Liver (tissue), 9 donors: Measurements from ENCODE around the gene PKP1. TPM values are rescaled to one million over a fixed set of nuclear protein-coding genes. Genes with fewer than 3 reads are reported as not detected.

Experiments used
- DNase-seq: peaks from one replicate; pipeline ENCODE4 v3.0.0-alpha.2; 2017; ENCODE audit warnings: low spot score
- H3K27ac ChIP-seq, 2 donors: one replicate each; pipeline ENCODE4 v1.7.0; 2013; ENCODE audit warnings: inconsistent platforms in 2 of 2, low read length in 2 of 2, control low read depth in 1 of 2, low read depth in 1 of 2, mild to moderate bottlenecking in 1 of 2
- H3K27me3 ChIP-seq, 4 donors: one replicate each; pipeline versions ENCODE4 v1.6.1 to v1.7.0; 2013; ENCODE audit warnings: low read length in 3 of 4, inconsistent platforms in 1 of 4, mild to moderate bottlenecking in 1 of 4, moderate library complexity in 1 of 4; ENCODE audit not compliant: control insufficient read depth in 4 of 4, insufficient read depth in 4 of 4
- H3K36me3 ChIP-seq, 4 donors: one replicate each; pipeline versions ENCODE4 v1.6.1 to v1.7.0; 2013; ENCODE audit warnings: low read length in 3 of 4, mild to moderate bottlenecking in 3 of 4, low read depth in 1 of 4, moderate library complexity in 1 of 4; ENCODE audit not compliant: control insufficient read depth in 4 of 4, insufficient read depth in 3 of 4
- H3K4me1 ChIP-seq, 4 donors: one replicate each; pipeline versions ENCODE4 v1.6.1 to v1.7.0; 2013; ENCODE audit warnings: low read length in 3 of 4, mild to moderate bottlenecking in 3 of 4, moderate library complexity in 1 of 4; ENCODE audit not compliant: control insufficient read depth in 4 of 4, insufficient read depth in 4 of 4
- H3K4me3 ChIP-seq, 3 donors: one replicate each; pipeline versions ENCODE4 v1.6.1 to v1.7.0; 2013; ENCODE audit warnings: low read length in 3 of 3, control low read depth in 1 of 3, low read depth in 1 of 3, mild to moderate bottlenecking in 1 of 3
- H3K9ac ChIP-seq, 2 donors: one replicate each; pipeline ENCODE4 v1.7.0; 2013; ENCODE audit warnings: low read length in 2 of 2, mild to moderate bottlenecking in 2 of 2, moderate library complexity in 2 of 2, control low read depth in 1 of 2, low read depth in 1 of 2
- H3K9me3 ChIP-seq, 4 donors: one replicate each; pipeline versions ENCODE4 v1.6.1 to v1.7.0; 2013; ENCODE audit warnings: low read length in 3 of 4; ENCODE audit not compliant: control insufficient read depth in 4 of 4
- EGR1 ChIP-seq, 2 donors: IDR thresholded peaks; 2 replicates each; pipeline ENCODE4 v1.6.1; 2016 to 2018; ENCODE audit warnings: antibody characterized with exemption in 2 of 2, low read depth in 2 of 2
- FOXA1 ChIP-seq: IDR thresholded peaks from 2 replicates; pipeline ENCODE4 v1.6.1; 2016; ENCODE audit warnings: antibody characterized with exemption
- FOXA2 ChIP-seq: IDR thresholded peaks from 2 replicates; pipeline ENCODE4 v1.6.1; 2016; ENCODE audit warnings: antibody characterized with exemption
- GABPA ChIP-seq, 2 donors: IDR thresholded peaks in 1 of 2; conservative IDR thresholded peaks in 1 of 2; 2 replicates each; pipeline ENCODE4 v1.6.1; 2016; ENCODE audit warnings: antibody characterized with exemption in 2 of 2, mild to moderate bottlenecking in 1 of 2, moderate library complexity in 1 of 2
- HNF4A ChIP-seq, 2 donors: conservative IDR thresholded peaks; 2 replicates each; pipeline ENCODE4 v1.6.1; 2016; ENCODE audit warnings: antibody characterized with exemption in 2 of 2, mild to moderate bottlenecking in 2 of 2
- NR2F2 ChIP-seq: IDR thresholded peaks from 2 replicates; pipeline ENCODE4 v1.6.1; 2016; ENCODE audit warnings: antibody characterized with exemption
- RAD21 ChIP-seq, 2 donors: IDR thresholded peaks; 2 replicates each; pipeline ENCODE4 v1.6.1; 2016; ENCODE audit warnings: antibody characterized with exemption in 2 of 2, mild to moderate bottlenecking in 2 of 2
- SP1 ChIP-seq: IDR thresholded peaks from 2 replicates; pipeline ENCODE4 v1.6.1; 2018; ENCODE audit warnings: antibody characterized with exemption, mild to moderate bottlenecking
- TAF1 ChIP-seq: conservative IDR thresholded peaks from 2 replicates; pipeline ENCODE4 v1.6.1; 2016; ENCODE audit warnings: antibody characterized with exemption, mild to moderate bottlenecking
- YY1 ChIP-seq: IDR thresholded peaks from 2 replicates; pipeline ENCODE4 v1.6.1; 2016; ENCODE audit warnings: antibody characterized with exemption, mild to moderate bottlenecking
- WGBS: extraction: QIAGEN DNeasy Blood & Tissue Kit; methylation state at CpG from one replicate; pipeline ENCODE4 v1.1.7; 2013; 5-methylcytosine and 5-hydroxymethylcytosine counted together
- polyA plus RNA-seq, 2 donors: library from polyadenylated mRNA; stranded (reverse) in 1 of 2; unstranded in 1 of 2; fragments of 200-250 nt in 1 of 2; fragments of >200 nt in 1 of 2; fragmentation: Nextera tagmentation in 1 of 2; extraction: Ambion mirVana in 1 of 2; gene quantifications; one replicate each; pipeline versions ENCODE4 v1.2.1 to v1.2.3, GENCODE V29; 2013 to 2015
- total RNA-seq, 2 donors: library from RNA; depleted of rRNA; stranded (reverse); fragments of >200 nt; gene quantifications; one replicate each; pipeline ENCODE4 v1.2.3, GENCODE V29; 2014
- TF ChIP-seq, protein P1 (sequence below): IDR thresholded peaks from 2 replicates; pipeline ENCODE4 v1.6.1; 2016; ENCODE audit warnings: antibody characterized with exemption
- TF ChIP-seq, protein P2 (sequence below): IDR thresholded peaks from 2 replicates; pipeline ENCODE4 v1.6.1; 2016; ENCODE audit warnings: antibody characterized with exemption
- TF ChIP-seq, protein P3 (sequence below): fragments of 150-350 bp; IDR thresholded peaks from 2 replicates; pipeline ENCODE4 v1.5.1; 2017; ENCODE audit warnings: improper control_type of control experiment, low read depth, low read length; ENCODE audit not compliant: missing input control
- donor health status: healthy.
- donor health status: healthy.
- donor health status: healthy.
- donor health status: healthy.
- donor health status: healthy.

Gene PKP1
- total and polyA plus RNA-seq, 4 donors, result 0.01 TPM; not detected in 3

GRCh38 chr1:201318504-201319340, 35.4 kb downstream of the PKP1 start:
- Histone ChIP-seq H3K27me3 (no peaks in the 10 kb centered on the region), H3K9ac (no peak overlapping the region), H3K36me3 (no peaks in the 10 kb centered on the region), H3K4me1 (no peaks in the 10 kb centered on the region), H3K27ac (no peak overlapping the region), H3K4me3 (no peak overlapping the region), H3K9me3 (no peaks in the 10 kb centered on the region)
- no peak for DNase-seq
- WGBS, result 87% methylated on average over 15 of the region's 15 CpGs
- TF ChIP-seq GABPA (IDR thresholded peaks at IDR 0.05 in 1 of 2, conservative IDR thresholded peaks at IDR 0.05 in 1 of 2) (no peak), RAD21 (IDR thresholded peaks at IDR 0.05) (no peak), HNF4A (conservative IDR thresholded peaks at IDR 0.05) (no peak), YY1 (no peak)

DNA sequence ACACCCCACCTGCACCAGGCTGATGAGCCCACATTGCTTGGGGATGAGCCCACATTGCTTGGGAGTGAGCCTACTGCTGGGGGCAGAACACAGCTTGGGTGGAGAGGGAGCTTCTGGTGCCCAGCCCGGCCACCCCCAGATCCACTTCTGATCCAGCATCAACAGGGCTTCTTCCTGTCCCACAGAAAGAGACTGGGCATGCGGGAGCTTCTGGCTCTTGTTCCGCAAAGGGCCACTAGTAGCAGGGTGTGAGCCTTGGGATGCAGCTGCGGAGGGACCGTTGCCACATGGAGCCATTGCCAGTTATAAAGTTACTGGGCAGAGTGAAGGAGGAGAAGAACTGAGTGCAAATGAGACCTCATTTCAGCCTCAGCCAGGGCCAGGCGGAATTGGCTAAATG, 36.3 kb downstream of the PKP1 start:
- Histone ChIP-seq H3K9ac (no peak overlapping the region), H3K36me3 (no peaks in the 10 kb centered on the region), H3K27me3 (no peaks in the 10 kb centered on the region), H3K4me1 (no peaks in the 10 kb centered on the region), H3K9me3 (no peaks in the 10 kb centered on the region), H3K27ac (no peak overlapping the region), H3K4me3 (no peak overlapping the region)
- TF ChIP-seq SP1 (no peak), FOXA2 (no peak), RAD21 (IDR thresholded peaks at IDR 0.05) (no peak), TAF1 (no peak), EGR1 (IDR thresholded peaks at IDR 0.05; ENCODE audit: low read depth in 2 of 2) (no peak), YY1 (no peak), HNF4A (conservative IDR thresholded peaks at IDR 0.05) (no peak), FOXA1 (no peak)
- TF ChIP-seq, protein P1, sequence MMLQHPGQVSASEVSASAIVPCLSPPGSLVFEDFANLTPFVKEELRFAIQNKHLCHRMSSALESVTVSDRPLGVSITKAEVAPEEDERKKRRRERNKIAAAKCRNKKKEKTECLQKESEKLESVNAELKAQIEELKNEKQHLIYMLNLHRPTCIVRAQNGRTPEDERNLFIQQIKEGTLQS, result no peak
- DNase-seq, result no peak
- 97% methylated on average over 6 of the region's 6 CpGs for WGBS

DNA sequence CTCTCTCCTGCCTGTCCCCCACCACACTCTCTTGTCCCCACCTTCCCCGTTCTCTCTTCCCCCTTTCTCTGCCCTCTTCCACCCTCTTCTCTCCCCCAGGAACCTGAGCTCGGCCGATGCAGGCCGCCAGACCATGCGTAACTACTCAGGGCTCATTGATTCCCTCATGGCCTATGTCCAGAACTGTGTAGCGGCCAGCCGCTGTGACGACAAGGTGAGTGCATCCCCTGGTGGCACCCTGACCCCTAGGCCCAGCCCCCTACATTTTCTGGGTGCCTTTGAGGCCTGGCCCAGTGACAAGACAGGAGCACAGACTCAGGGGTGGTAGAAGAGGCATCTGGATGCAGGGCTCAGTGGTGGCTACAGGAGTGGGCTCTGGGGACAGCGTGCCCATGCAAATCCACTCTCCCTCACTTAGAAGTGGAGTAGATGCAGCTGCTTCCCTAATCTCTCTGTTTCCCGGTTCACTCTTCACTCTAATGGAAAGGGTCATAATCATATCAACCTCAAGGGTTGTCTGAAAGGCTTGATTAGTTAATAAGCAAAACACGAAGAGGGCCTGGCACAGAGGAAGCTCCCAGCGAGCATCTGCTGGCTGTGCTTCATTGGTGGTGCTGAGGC, 37.0 kb downstream of the PKP1 start:
- Histone ChIP-seq H3K9ac (no peak overlapping the region), H3K36me3 (no peaks in the 10 kb centered on the region), H3K27me3 (no peaks in the 10 kb centered on the region), H3K9me3 (no peaks in the 10 kb centered on the region), H3K4me3 (no peak overlapping the region), H3K27ac (no peak overlapping the region), H3K4me1 (no peaks in the 10 kb centered on the region)
- 83% methylated on average over 12 of the region's 12 CpGs for WGBS
- DNase-seq, result no peak
- TF ChIP-seq, protein P1, result no peak
- TF ChIP-seq RAD21 (IDR thresholded peaks at IDR 0.05) (no peak), NR2F2 (no peak), FOXA1 (no peak)

GRCh38 chr1:201321826-201322390, 38.6 kb downstream of the PKP1 start:
- DNase-seq, result no peak
- no peaks in the 10 kb centered on the region for H3K4me1 ChIP-seq
- no peak overlapping the region for H3K27ac ChIP-seq
- WGBS, result 87% methylated on average over 15 of the region's 15 CpGs
- no peaks in the 10 kb centered on the region for H3K36me3 ChIP-seq
- TF ChIP-seq, protein P2, sequence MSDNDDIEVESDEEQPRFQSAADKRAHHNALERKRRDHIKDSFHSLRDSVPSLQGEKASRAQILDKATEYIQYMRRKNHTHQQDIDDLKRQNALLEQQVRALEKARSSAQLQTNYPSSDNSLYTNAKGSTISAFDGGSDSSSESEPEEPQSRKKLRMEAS, result no peak
- TF ChIP-seq YY1 (no peak), EGR1 (IDR thresholded peaks at IDR 0.05; ENCODE audit: low read depth in 2 of 2) (no peak), RAD21 (IDR thresholded peaks at IDR 0.05) (no peak), FOXA2 (no peak)
- TF ChIP-seq, protein P3, sequence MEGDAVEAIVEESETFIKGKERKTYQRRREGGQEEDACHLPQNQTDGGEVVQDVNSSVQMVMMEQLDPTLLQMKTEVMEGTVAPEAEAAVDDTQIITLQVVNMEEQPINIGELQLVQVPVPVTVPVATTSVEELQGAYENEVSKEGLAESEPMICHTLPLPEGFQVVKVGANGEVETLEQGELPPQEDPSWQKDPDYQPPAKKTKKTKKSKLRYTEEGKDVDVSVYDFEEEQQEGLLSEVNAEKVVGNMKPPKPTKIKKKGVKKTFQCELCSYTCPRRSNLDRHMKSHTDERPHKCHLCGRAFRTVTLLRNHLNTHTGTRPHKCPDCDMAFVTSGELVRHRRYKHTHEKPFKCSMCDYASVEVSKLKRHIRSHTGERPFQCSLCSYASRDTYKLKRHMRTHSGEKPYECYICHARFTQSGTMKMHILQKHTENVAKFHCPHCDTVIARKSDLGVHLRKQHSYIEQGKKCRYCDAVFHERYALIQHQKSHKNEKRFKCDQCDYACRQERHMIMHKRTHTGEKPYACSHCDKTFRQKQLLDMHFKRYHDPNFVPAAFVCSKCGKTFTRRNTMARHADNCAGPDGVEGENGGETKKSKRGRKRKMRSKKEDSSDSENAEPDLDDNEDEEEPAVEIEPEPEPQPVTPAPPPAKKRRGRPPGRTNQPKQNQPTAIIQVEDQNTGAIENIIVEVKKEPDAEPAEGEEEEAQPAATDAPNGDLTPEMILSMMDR, result no peak
- H3K9me3 ChIP-seq, result no peaks in the 10 kb centered on the region
- H3K9ac ChIP-seq, result no peak overlapping the region
- H3K4me3 ChIP-seq, result no peak overlapping the region
- no peaks in the 10 kb centered on the region for H3K27me3 ChIP-seq
